ENCODE measurements around the gene CELF4. TPM values are rescaled to one million over a fixed set of nuclear protein-coding genes. Genes with fewer than 3 reads are reported as not detected.

CELF4 gene
- total and polyA plus RNA-seq, 2 donors (not counting 1 experiment from before 2014, with no cell fraction given) = 0.17 TPM; not detected in 1

DNA sequence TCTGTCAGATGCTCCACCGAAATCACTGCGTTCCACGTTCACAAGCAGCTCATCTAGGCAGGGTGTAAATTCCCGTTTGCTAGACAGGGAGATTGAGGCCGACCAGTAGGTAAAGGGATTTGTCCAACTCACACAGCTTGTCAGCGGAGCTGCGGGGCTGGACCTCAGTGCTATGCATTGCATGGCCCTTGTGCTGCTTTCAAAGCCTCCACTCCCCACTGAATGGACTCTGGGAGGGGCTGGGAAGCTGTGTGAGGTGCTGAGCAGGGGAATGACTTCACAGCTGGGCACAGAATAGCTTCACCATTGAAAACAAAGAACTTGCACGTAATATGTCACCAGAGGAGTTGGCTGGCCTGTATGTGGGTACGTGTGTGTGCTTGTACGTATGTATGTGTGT, 21.4 kb downstream of the CELF4 start:
- H3K27ac ChIP-seq (ENCODE audit: insufficient read depth, low read length) = no peak overlapping the region
- H3K4me2 ChIP-seq (ENCODE audit: extremely low read depth, insufficient read depth, low read length) = no peak overlapping the region
- no peak overlapping the region for H2AFZ ChIP-seq (ENCODE audit: low read length)
- H3K4me3 ChIP-seq (replicated peaks in 1 of 4; ENCODE audit: control extremely low read depth in 1 of 4, insufficient read depth in 1 of 4, low read depth in 3 of 4, low read length in 4 of 4) = no peak overlapping the region
- no peak for DNase-seq (ENCODE audit: low read depth in 2 of 2)
- no peaks in the 10 kb centered on the region for H3K27me3 ChIP-seq (ENCODE audit: control insufficient read depth, insufficient read depth, low read length)
- H3K79me2 ChIP-seq (ENCODE audit: control insufficient read depth, insufficient read depth, low read length) = no peaks in the 10 kb centered on the region
- no peak overlapping the region for H3K9ac ChIP-seq (ENCODE audit: insufficient read depth, low read length)
- no peaks in the 10 kb centered on the region for H3K4me1 ChIP-seq (ENCODE audit: control insufficient read depth, extremely low read depth, insufficient read depth, low read length)
- no peaks in the 10 kb centered on the region for H3K36me3 ChIP-seq (ENCODE audit: control insufficient read depth, insufficient read depth, low read length)
- H3K9me3 ChIP-seq (ENCODE audit: control insufficient read depth, insufficient read depth, low read depth, low read length) = no peaks in the 10 kb centered on the region
- H4K20me1 ChIP-seq (ENCODE audit: control insufficient read depth, extremely low read depth, insufficient read depth, low read length) = no peaks in the 10 kb centered on the region
- TF ChIP-seq EZH2 (IDR thresholded peaks at IDR 0.05; ENCODE audit: low read length, missing control alignments) = no peak
- TF ChIP-seq, protein P1, sequence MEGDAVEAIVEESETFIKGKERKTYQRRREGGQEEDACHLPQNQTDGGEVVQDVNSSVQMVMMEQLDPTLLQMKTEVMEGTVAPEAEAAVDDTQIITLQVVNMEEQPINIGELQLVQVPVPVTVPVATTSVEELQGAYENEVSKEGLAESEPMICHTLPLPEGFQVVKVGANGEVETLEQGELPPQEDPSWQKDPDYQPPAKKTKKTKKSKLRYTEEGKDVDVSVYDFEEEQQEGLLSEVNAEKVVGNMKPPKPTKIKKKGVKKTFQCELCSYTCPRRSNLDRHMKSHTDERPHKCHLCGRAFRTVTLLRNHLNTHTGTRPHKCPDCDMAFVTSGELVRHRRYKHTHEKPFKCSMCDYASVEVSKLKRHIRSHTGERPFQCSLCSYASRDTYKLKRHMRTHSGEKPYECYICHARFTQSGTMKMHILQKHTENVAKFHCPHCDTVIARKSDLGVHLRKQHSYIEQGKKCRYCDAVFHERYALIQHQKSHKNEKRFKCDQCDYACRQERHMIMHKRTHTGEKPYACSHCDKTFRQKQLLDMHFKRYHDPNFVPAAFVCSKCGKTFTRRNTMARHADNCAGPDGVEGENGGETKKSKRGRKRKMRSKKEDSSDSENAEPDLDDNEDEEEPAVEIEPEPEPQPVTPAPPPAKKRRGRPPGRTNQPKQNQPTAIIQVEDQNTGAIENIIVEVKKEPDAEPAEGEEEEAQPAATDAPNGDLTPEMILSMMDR (conservative IDR thresholded peaks at IDR 0.05 in 1 of 2, IDR thresholded peaks at IDR 0.05 in 1 of 2; ENCODE audit: low read depth in 1 of 2, low read length in 2 of 2) = no peak

- H3K27me3 ChIP-seq (ENCODE audit: control insufficient read depth, insufficient read depth, low read length) = no peaks in the 10 kb centered on the region
- no peaks in the 10 kb centered on the region for H3K36me3 ChIP-seq (ENCODE audit: control insufficient read depth, insufficient read depth, low read length)
- H3K9me3 ChIP-seq (ENCODE audit: control insufficient read depth, insufficient read depth, low read depth, low read length) = no peaks in the 10 kb centered on the region
- no peaks in the 10 kb centered on the region for H4K20me1 ChIP-seq (ENCODE audit: control insufficient read depth, extremely low read depth, insufficient read depth, low read length)
- H3K4me3 ChIP-seq (replicated peaks in 1 of 4; ENCODE audit: control extremely low read depth in 1 of 4, insufficient read depth in 1 of 4, low read depth in 3 of 4, low read length in 4 of 4) = no peak overlapping the region
- H2AFZ ChIP-seq (ENCODE audit: low read length) = no peak overlapping the region
- H3K79me2 ChIP-seq (ENCODE audit: control insufficient read depth, insufficient read depth, low read length) = no peaks in the 10 kb centered on the region
- H3K4me1 ChIP-seq (ENCODE audit: control insufficient read depth, extremely low read depth, insufficient read depth, low read length) = no peaks in the 10 kb centered on the region
- no peak overlapping the region for H3K9ac ChIP-seq (ENCODE audit: insufficient read depth, low read length)
- H3K27ac ChIP-seq (ENCODE audit: insufficient read depth, low read length) = no peak overlapping the region
- TF ChIP-seq EZH2 (IDR thresholded peaks at IDR 0.05; ENCODE audit: low read length, missing control alignments) = no peak
- TF ChIP-seq, protein P1 (conservative IDR thresholded peaks at IDR 0.05 in 1 of 2, IDR thresholded peaks at IDR 0.05 in 1 of 2; ENCODE audit: low read depth in 1 of 2, low read length in 2 of 2) = no peak
- no peak overlapping the region for H3K4me2 ChIP-seq (ENCODE audit: extremely low read depth, insufficient read depth, low read length)
- DNase-seq (ENCODE audit: low read depth in 2 of 2) = no peak
These were observed 22.3 kb downstream of the CELF4 start for GRCh38 chr18:37543321-37543720.

GRCh38 chr18:37541517-37541916, 24.1 kb downstream of the CELF4 start:
- H3K9ac ChIP-seq (ENCODE audit: insufficient read depth, low read length) = no peak overlapping the region
- DNase-seq (ENCODE audit: low read depth in 2 of 2) = no peak
- no peaks in the 10 kb centered on the region for H3K36me3 ChIP-seq (ENCODE audit: control insufficient read depth, insufficient read depth, low read length)
- no peaks in the 10 kb centered on the region for H3K9me3 ChIP-seq (ENCODE audit: control insufficient read depth, insufficient read depth, low read depth, low read length)
- H3K4me3 ChIP-seq (replicated peaks in 1 of 4; ENCODE audit: control extremely low read depth in 1 of 4, insufficient read depth in 1 of 4, low read depth in 3 of 4, low read length in 4 of 4) = no peak overlapping the region
- no peak overlapping the region for H3K27ac ChIP-seq (ENCODE audit: insufficient read depth, low read length)
- no peak overlapping the region for H3K4me2 ChIP-seq (ENCODE audit: extremely low read depth, insufficient read depth, low read length)
- H3K79me2 ChIP-seq (ENCODE audit: control insufficient read depth, insufficient read depth, low read length) = no peaks in the 10 kb centered on the region
- no peaks in the 10 kb centered on the region for H3K27me3 ChIP-seq (ENCODE audit: control insufficient read depth, insufficient read depth, low read length)
- no peaks in the 10 kb centered on the region for H4K20me1 ChIP-seq (ENCODE audit: control insufficient read depth, extremely low read depth, insufficient read depth, low read length)
- no peak overlapping the region for H2AFZ ChIP-seq (ENCODE audit: low read length)
- H3K4me1 ChIP-seq (ENCODE audit: control insufficient read depth, extremely low read depth, insufficient read depth, low read length) = no peaks in the 10 kb centered on the region
- no peak for TF ChIP-seq EZH2 (IDR thresholded peaks at IDR 0.05; ENCODE audit: low read length, missing control alignments)
- TF ChIP-seq, protein P1 (conservative IDR thresholded peaks at IDR 0.05 in 1 of 2, IDR thresholded peaks at IDR 0.05 in 1 of 2; ENCODE audit: low read depth in 1 of 2, low read length in 2 of 2) = no peak
